Measurements from ENCODE around the gene CNOT10.

DNA sequence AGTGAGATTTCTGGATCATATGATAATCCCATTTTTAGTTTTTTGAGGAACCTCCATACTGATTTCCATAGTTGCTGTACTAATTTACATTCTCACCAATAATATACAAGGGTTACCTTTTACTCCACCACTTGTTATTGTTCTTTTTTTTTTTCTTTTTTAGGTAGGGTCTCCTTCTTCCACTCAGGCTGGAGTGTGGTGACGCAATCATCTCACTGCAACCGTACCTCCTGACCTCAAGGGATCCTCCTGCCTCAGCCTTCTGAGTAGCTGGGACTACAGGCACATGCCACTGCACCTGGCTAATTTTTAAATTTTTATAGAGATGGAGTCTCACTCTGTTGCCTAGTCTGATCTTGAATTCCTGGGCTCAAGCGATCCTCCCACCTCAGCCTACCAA lies 24.4 kb upstream of the CNOT10 start:
- TF ChIP-seq, protein P1, sequence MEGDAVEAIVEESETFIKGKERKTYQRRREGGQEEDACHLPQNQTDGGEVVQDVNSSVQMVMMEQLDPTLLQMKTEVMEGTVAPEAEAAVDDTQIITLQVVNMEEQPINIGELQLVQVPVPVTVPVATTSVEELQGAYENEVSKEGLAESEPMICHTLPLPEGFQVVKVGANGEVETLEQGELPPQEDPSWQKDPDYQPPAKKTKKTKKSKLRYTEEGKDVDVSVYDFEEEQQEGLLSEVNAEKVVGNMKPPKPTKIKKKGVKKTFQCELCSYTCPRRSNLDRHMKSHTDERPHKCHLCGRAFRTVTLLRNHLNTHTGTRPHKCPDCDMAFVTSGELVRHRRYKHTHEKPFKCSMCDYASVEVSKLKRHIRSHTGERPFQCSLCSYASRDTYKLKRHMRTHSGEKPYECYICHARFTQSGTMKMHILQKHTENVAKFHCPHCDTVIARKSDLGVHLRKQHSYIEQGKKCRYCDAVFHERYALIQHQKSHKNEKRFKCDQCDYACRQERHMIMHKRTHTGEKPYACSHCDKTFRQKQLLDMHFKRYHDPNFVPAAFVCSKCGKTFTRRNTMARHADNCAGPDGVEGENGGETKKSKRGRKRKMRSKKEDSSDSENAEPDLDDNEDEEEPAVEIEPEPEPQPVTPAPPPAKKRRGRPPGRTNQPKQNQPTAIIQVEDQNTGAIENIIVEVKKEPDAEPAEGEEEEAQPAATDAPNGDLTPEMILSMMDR (IDR thresholded peaks at IDR 0.05) = no peak
- no peak for TF ChIP-seq POLR2A (IDR thresholded peaks at IDR 0.05)
